Uterus (tissue), 4 donors: ENCODE measurements around the gene KIF24. TPM values are rescaled to one million over a fixed set of nuclear protein-coding genes. Genes with fewer than 3 reads are reported as not detected.

Source experiments
- DNase-seq, 2 donors: peaks; one replicate each; pipeline ENCODE4 v3.0.0-alpha.2; 2019 to 2020
- H3K27ac ChIP-seq, 2 donors: fragments of 200-600 bp; sonication (generic); 1 replicate in 1 of 2; 2 replicates in 1 of 2; pipeline ENCODE4 v1.5.1; 2016 to 2018
- H3K27me3 ChIP-seq, 2 donors: fragments of 200-600 bp; sonication (generic); one replicate each; pipeline ENCODE4 v1.5.1; 2018 to 2019; ENCODE audit warnings: control low read depth in 1 of 2
- H3K36me3 ChIP-seq, 2 donors: fragments of 200-600 bp; sonication (generic); one replicate each; pipeline ENCODE4 v1.5.1; 2019; ENCODE audit warnings: control low read depth in 1 of 2
- H3K4me1 ChIP-seq, 2 donors: fragments of 200-600 bp; sonication (generic); one replicate each; pipeline ENCODE4 v1.5.1; 2018 to 2019; ENCODE audit warnings: control low read depth in 1 of 2
- H3K4me3 ChIP-seq, 2 donors: fragments of 200-600 bp; sonication (generic); 1 replicate in 1 of 2; 2 replicates in 1 of 2; pipeline ENCODE4 v1.5.1; 2018 to 2019; ENCODE audit warnings: mild to moderate bottlenecking in 1 of 2
- H3K9me3 ChIP-seq, 2 donors: fragments of 200-600 bp; sonication (generic); one replicate each; pipeline ENCODE4 v1.5.1; 2019; ENCODE audit warnings: control low read depth in 1 of 2
- POLR2A ChIP-seq, 2 donors: fragments of 450-650 bp; IDR thresholded peaks; one replicate each; pipeline ENCODE4 v1.6.1; 2016; ENCODE audit warnings: antibody characterized with exemption in 2 of 2, mild to moderate bottlenecking in 1 of 2, moderate library complexity in 1 of 2
- intact Hi-C: fragments of 100-400 bp; cut with DNase I; formaldehyde crosslinking; loops from one replicate; pipeline ENCODE4 v1.15.1; 2023; ENCODE audit warnings: low total_unique reads
- total RNA-seq, 4 donors: library from RNA; depleted of rRNA in 3 of 4; stranded (reverse); fragments of >200 nt in 3 of 4; gene quantifications; one replicate each; pipeline versions ENCODE4 v1.1.0 to v1.2.4, GENCODE V29; 2014 to 2023
- TF ChIP-seq, protein P1 (sequence below), 4 experiments: fragments of 200-600 bp in 2 of 4; fragments of 450-650 bp in 2 of 4; sonication (generic) in 2 of 4; IDR thresholded peaks; one replicate each; pipeline ENCODE4 v1.5.1; 2016 to 2019; ENCODE audit warnings: antibody characterized with exemption in 4 of 4, mild to moderate bottlenecking in 2 of 4, moderate library complexity in 1 of 4
- donor health status: DM: yes; HTN: yes; CAD: no.

KIF24 gene
- total RNA-seq, 4 donors from 2014 or later: 1.2 to 6.1 (median 1.5) TPM

DNA sequence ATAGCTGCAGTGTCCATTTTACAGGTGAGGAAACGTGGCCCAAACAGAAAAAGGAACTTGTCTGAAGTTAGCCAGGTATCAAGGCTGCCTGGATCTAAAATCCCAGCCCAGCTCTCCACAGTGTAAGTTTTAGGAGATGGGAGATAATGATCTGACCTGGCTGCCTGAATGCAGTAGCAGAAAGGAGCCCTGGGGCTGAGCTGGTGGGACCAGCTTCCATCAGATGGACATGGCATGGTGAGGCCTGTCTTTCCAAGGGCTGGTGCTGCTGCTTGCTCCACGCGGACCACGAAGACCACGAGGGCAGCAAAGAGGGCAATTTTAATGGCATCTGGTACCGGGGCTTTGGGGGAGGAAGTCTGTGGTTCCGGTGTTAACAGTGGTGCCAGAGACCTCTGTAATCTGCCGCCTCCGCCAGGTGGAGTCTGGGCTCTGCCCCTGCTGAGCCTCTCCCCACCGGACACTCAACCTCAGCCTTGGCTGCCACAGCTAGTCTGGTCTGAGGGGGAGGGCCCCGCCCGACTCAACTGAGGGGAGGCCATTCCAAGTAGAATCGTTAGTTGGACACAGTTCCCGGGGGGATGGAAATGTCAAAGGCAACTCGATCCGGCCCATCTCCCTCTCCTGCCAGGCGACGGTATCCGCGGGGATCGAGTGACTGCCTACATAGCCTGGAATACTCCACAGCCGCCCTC lies 47.0 kb upstream of the KIF24 start:
- H3K4me1 ChIP-seq: peaks cover 0 to 4% of the 10 kb centered on the region in 2 donors
- TF ChIP-seq, protein P1, sequence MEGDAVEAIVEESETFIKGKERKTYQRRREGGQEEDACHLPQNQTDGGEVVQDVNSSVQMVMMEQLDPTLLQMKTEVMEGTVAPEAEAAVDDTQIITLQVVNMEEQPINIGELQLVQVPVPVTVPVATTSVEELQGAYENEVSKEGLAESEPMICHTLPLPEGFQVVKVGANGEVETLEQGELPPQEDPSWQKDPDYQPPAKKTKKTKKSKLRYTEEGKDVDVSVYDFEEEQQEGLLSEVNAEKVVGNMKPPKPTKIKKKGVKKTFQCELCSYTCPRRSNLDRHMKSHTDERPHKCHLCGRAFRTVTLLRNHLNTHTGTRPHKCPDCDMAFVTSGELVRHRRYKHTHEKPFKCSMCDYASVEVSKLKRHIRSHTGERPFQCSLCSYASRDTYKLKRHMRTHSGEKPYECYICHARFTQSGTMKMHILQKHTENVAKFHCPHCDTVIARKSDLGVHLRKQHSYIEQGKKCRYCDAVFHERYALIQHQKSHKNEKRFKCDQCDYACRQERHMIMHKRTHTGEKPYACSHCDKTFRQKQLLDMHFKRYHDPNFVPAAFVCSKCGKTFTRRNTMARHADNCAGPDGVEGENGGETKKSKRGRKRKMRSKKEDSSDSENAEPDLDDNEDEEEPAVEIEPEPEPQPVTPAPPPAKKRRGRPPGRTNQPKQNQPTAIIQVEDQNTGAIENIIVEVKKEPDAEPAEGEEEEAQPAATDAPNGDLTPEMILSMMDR (IDR thresholded peaks at IDR 0.05): peak in 1 of 4 experiments; percentile 15
- no peak for TF ChIP-seq POLR2A (IDR thresholded peaks at IDR 0.05)
- H3K27me3 ChIP-seq: no peaks in the 10 kb centered on the region
- H3K9me3 ChIP-seq: no peaks in the 10 kb centered on the region
- peak; percentile 50 to 57 for DNase-seq
- H3K27ac ChIP-seq: peak overlapping the region; percentile 64 to 66
- H3K4me3 ChIP-seq: peak overlapping the region; percentile 53 to 64
- intact Hi-C loops: no loop called here
- H3K36me3 ChIP-seq: no peaks in the 10 kb centered on the region

DNA sequence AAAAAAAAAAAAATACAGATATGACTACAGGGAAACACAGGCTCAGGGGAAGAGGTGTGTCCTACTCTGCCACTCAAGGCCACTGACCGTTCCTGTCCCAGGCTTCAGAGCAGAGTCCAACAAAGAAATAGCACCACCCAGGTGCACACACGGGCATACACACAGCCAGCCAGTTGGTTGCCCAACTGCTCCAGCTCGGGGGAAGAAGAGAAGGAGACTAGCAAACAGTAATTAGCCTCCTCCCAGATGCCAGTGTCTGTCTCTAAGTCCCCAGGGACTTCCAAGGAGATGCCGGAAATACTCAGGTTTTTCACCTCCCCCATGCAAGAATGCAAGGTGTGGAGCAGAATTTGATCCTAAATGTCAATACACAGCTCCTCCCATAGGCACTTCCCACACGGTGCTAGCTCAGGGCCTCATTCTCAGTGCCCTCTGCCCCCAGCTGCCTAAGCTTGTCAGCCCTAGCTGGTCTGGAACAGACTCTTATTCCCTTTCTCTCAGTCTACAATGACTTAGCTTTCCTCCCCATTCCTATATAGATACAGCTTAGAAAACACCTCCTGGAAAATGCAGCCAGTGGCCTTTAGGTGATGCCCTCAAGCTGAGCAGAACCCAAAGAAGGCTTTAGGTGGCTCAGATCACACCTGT lies 46.0 kb upstream of the KIF24 start:
- Histone ChIP-seq H3K4me3 (no peak overlapping the region), H3K4me1 (peaks cover 0 to 3% of the 10 kb centered on the region in 2 donors), H3K9me3 (no peaks in the 10 kb centered on the region), H3K27ac (no peak overlapping the region), H3K36me3 (no peaks in the 10 kb centered on the region), H3K27me3 (no peaks in the 10 kb centered on the region)
- no peak for DNase-seq
- intact Hi-C loops: no loop called here
- TF ChIP-seq POLR2A (IDR thresholded peaks at IDR 0.05): no peak
- TF ChIP-seq, protein P1 (IDR thresholded peaks at IDR 0.05): no peak

DNA sequence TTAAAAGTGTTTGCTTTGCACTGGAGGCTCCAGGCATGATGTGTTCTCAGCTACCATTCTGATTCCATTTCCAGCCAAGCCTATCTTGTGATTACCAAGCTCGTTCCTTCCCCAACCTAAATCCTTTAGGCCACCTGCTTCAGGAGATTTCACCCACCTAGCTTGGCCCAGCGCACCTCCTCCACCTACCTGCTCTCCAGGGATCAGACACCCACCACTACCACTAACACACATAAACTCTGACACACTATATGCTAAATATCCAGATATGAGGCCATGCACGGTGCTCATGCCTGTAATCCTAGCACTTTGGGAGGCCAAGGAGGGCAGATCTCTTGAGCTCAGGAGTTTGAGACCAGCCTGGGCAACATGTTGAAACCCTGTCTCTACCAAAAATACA lies 45.3 kb upstream of the KIF24 start:
- TF ChIP-seq POLR2A (IDR thresholded peaks at IDR 0.05): no peak
- TF ChIP-seq, protein P1 (IDR thresholded peaks at IDR 0.05): no peak
- DNase-seq: no peak
- Histone ChIP-seq H3K9me3 (no peaks in the 10 kb centered on the region), H3K27ac (no peak overlapping the region), H3K4me1 (no peaks in the 10 kb centered on the region), H3K36me3 (no peaks in the 10 kb centered on the region), H3K4me3 (no peak overlapping the region), H3K27me3 (no peaks in the 10 kb centered on the region)
- intact Hi-C loops: no loop called here

DNA sequence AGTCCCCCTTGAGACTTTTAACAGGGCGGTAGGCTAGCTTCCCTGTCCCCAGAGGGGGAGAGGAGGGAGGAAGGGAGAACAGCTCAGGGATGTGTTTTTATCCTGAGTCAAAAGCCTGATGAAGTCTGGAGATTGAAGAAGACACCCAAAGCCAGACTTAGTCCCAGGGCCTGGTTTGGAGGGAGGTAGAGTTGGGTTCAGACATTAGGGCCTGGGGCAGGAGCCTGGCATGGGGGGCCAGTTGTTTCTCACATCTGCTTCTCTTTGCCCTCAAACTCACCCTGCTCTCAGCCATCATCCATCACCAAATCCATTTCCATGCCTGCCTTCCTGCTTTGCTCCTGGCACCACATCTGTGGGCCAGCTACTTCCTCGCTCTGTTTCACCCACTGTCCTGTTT lies 44.7 kb upstream of the KIF24 start:
- DNase-seq: no peak
- Histone ChIP-seq H3K27ac (no peak overlapping the region), H3K4me3 (no peak overlapping the region), H3K4me1 (no peaks in the 10 kb centered on the region), H3K9me3 (no peaks in the 10 kb centered on the region), H3K36me3 (no peaks in the 10 kb centered on the region), H3K27me3 (no peaks in the 10 kb centered on the region)
- intact Hi-C loops: no loop called here
- TF ChIP-seq POLR2A (IDR thresholded peaks at IDR 0.05): no peak
- TF ChIP-seq, protein P1 (IDR thresholded peaks at IDR 0.05): no peak

DNA sequence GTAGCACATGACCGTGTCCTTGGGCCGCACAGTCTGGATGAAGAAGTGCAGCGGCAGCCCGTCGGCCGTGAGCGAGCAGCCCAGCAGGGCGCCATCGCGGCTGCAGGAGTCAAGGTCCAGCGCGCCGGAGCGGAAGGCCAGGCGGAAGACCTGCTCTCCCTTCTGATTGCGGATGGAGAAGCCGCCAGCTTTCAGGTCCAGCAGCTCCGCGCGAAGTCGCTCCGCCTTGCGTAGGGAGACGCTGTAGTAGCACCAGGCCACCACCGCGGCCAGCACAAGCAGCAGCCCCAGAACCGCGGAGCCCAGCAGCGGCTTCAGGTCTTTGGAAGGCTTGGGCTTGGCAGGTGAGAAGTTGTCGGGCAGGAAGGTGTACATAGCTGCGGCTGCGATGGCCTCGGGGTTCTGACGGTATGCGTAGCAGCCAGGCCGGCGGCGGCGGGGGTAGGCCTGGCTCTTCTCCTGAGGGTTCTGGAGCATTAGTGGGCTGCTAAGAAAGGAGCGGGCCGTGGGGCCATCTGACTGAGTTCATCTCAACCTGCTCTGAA lies 43.5 kb upstream of the KIF24 start:
- TF ChIP-seq, protein P1 (IDR thresholded peaks at IDR 0.05): no peak
- no peak for DNase-seq
- intact Hi-C loops: no loop called here
- H3K9me3 ChIP-seq: no peaks in the 10 kb centered on the region
- H3K36me3 ChIP-seq: no peaks in the 10 kb centered on the region
- no peak overlapping the region for H3K4me3 ChIP-seq
- no peaks in the 10 kb centered on the region for H3K27me3 ChIP-seq
- no peaks in the 10 kb centered on the region for H3K4me1 ChIP-seq
- no peak overlapping the region for H3K27ac ChIP-seq
